Stimulated activated CD4-positive, alpha-beta T cell treated with anti-CD3 and anti-CD28 coated beads, Interleukin-12 subunit alpha, Interleukin-12 subunit beta, amount 100 ng/mL, for 24 hours (primary cell): ENCODE data around the gene PRRG1.
"Not testable (repeated sequence)": the region's sequence is repeated elsewhere in the genome, so short reads cannot be mapped to it uniquely, and the experiment has no call there.

ENCODE experiments used
- DNase-seq, 2 experiments: peaks; one replicate each; pipeline ENCODE4 v3.0.0-alpha.2; 2020; ENCODE audit warnings: low read depth in 2 of 2

PRRG1 gene

DNA sequence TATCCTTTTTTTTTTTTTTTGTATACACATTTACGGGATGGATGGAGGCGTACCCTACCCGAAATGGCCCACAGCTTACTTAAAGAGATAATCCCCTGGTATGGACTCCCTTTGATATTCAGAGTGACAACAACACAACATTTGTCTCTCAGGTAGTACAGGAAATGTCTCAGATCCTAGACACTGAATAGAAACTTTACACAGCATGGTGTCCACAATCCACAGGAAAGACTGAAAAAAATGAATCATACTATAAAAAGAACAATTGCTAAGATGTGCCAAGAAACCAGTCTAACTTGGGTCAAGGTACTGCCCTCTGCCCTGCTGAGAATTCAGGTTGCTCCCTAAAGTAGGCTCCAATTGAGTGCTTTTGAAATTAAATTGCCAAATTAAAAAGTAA, 121.5 kb downstream of the PRRG1 start:
- DNase-seq: no peak

DNA sequence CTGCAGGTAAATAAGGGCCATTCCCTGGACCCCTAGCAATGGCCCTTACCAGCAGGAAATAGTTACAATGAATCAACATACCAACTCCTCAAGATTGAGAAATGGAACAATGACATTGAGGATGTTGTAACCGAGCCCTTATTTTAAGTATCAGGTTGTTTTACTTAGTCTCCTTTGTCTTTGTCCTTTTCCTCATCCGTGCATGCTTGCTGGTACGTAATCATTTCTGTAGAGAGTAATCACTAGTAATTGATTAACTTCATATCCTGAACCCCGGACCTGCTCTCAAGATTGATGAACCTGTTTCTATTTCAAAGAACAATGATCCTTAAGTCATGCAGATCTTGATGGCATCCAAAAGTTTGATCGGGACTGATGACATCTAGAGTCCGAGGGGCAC, 123.7 kb downstream of the PRRG1 start:
- DNase-seq: no peak

DNA sequence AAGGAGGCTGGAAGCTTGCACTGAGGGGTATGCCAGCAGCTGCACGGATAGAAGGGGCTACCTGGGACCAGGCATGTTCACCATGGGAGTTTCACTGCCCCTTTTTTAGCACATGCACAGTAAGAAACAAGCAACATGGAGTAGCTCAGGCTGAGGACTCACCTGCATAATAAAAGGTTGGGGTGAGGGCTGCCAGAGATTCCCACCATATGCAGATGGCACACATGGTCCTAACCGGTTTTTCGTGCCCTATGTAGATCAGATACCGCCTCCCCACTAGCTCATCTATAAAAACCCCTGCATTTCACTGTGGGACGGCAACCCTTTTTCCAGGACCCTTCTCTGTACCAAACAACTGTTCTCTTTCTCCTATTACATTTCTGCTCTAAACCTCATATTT, 125.3 kb downstream of the PRRG1 start:
- no peak for DNase-seq

DNA sequence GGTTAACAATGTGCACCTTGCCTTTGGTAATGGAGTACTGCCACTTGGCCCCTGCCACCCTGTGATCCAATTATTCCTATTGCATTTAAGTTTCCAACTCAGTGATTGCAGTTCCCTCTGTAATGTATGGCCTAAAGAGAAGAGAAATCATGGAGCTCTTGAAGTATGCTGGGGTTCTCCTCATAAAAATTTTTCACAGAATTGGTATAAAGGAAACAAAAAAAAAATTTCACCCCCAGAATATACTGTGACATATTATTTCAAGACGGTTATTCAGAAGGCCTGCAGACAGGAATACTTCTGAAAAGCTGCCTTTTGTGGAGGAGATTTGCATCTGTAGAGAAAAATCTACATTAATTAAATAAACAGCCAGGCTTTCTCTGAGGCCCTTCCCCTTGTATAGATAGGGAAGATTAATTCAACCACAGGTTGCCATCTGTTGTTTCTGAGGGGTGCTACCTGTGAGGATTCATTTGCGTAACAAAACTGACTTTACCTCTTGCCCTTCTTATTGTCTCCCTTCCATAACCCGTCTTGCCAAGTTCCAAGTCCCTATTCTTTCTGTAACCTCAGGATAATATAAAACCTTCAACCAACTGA, 127.5 kb downstream of the PRRG1 start:
- no peak for DNase-seq

DNA sequence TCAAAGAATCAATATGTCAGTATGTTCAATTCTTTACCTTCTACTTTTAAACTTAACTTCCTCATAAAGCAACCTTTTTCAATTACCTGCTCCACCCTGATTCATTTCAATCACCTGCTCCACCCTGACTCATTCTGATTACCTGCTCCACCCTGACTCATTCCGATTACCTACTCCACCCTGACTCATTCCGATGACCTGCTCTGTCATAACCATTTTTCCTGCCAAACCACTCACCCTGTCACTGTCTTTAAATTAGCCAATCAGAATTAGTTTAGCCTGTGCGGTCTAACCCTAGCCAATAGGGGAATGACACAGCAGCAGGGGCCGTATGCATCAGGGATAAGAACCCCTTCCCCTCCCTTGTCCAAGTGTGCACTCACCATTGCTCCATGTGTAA, 135.2 kb downstream of the PRRG1 start:
- DNase-seq: not testable (repeated sequence)

DNA sequence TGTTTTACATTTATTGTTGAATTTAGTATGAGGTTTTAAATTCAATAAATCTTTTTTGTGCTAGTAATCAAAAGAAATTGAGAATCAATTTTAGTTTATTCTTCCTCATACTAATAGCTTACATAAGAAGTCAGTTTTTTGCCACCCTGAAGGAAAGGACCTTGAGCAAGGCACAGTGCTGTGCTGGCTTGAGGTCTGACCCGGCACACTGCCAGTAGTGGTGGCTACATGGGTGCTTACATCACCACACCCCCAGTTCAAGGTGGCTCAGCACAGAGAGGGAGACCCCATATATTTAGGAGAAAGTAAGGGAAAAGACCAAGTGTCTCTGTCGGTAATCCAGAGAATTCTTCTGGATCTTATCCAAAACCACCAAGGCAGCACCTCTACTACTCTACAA, 136.3 kb downstream of the PRRG1 start:
- DNase-seq: no peak

DNA sequence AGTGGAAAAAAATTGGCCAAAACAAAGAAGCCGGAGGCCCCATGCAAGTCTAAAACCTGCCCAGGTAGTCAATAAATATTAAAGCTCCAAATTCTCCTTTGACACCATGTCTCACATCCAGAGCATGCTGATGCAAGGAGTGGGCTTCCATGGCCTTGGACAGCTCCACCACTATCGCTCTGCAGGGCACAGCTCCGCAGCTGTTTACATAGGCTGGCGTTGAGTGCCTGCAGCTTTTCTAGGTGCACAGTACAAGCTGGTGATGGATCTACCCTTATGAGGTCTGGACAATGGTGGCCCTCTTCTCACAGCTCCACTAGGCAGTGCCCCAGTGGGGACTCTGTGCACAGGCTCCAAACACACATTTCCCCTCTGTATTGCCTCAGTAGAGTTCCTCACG, 138.1 kb downstream of the PRRG1 start:
- no peak for DNase-seq

DNA sequence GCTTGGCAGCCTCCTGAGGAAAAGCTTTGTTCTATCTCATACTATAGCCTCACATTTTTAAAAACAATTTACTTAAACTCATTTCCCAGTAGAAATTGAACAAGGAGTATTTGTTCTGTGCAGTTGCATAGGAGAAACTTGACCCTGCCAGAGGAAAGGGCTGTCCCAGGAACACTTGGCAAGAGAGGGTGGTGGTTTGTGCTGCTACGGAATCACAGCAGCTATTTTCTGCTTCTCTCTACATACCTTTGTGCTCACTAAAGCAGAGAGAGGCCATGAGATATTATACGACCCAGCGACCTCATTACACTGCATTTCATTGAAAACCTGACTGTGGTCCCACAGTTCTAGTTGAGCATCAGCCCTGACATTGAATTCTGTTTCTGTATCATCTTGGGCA, 139.2 kb downstream of the PRRG1 start:
- DNase-seq: no peak

DNA sequence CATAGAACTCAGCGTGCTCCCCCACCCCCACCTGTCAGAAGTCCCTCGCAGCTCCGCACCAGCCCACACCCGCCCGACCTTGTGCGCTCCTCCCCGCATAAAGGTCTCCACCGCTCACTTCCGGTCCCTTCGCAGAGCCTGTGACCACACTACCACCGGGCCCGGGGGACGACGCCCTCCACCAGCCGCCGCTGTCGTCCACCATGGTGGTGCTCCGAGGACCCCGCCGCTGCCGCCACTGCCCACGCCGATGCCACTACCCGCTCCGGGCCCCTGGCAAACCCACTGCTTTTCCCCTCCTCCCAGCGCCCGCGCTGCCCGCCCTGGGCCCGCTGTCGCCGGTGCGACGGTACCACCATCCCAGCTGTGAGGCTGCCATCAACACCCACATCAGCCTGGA, 142.5 kb downstream of the PRRG1 start:
- no peak for DNase-seq

DNA sequence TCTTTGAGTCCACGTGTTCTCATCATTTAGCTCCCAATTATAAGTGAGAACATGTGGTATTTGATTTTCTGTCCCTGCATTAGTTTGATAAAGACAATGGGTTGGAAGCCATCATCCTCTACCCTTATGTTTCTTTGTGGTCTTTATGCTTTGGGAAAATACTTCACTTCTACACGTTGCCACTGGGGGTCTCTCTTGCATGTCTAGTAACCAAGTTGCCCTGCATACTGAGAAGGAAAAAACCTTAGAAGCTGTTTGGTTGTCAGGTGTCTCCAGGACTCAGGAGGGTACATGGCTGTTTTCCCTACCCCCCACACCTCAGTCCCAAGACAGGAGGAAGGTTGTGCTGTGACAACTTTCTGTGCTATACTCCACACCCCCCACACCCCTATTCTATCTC, 146.6 kb downstream of the PRRG1 start:
- DNase-seq: not testable (repeated sequence)

DNA sequence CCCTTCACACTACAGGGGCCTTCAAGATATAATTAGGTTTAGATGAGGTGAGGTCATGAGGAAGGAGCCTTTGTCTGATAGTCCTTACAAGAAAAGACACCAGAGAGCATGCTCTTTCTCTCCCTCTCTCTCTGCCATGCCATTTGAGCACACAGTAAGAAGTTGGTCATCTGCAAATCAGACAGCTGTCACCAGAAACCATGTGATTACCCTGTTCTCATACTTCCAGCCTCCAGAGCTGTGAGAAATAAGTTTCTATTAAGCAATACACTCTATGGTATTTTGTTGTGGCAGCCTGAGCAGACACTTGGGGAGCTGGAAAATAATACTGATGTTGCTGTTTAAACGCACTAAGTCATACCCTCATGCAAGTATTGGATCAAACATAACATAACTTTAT, 148.0 kb downstream of the PRRG1 start:
- DNase-seq: not testable (repeated sequence)

DNA sequence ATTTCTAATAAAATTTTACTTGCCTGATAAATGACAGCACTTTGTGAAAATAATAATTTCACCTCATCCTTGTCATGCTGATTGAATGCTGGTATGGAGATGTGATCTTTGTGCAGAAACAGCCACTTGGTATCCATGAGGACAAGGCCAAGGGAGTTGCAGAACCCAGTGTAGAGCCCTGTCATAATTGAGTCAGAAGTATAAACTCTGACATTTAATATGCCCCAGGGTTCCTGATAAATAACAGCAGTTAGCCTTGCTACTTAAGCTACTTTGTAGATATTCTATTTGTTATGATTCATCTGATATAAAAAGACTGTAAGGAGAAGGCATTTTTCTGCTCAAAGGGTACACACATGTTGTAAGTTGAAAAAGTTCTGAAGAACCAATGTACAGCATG, 149.2 kb downstream of the PRRG1 start:
- DNase-seq: not testable (repeated sequence)

DNA sequence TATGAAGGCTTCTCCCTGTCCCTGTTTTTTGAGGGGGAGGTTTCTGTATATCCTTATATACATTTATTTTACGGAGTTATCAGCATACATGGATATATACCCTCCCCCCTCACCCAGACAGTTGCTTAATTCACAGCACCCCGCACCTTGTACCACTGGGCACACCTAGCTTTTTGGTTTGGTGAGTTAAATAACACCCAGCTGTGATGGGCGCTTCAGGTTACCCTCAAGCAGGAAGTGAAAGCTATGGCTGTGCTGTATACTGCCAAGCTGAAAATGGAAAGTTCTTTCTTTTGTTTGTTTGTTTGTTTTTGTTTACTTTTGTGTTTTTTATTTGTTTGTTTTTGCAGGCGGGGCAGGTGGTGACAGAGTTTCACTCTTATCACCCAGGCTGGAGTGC, 150.5 kb downstream of the PRRG1 start:
- DNase-seq: not testable (repeated sequence)

DNA sequence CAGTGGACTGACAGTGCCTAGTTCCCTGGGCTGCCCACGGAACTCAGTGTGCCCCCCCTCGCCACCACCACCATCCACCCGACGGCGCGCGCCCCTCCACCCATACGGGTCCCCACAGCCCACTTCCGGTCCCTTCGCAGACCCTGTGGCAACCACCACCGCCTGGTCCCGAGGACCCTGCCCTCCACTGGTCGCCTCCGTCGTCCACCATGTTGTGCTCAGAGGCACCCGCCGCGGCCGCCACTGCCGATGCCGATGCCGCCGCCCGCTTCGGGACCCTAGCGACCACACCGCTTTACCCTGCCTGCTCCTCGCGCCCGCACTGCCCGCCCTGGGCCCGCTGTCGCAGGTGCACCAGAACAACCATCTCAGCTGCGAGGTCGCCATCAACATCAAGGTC, 155.8 kb downstream of the PRRG1 start:
- no peak for DNase-seq
